Right lobe of liver (tissue), 6 donors: ENCODE results near the gene TRIO. TPM values are rescaled to one million over a fixed set of nuclear protein-coding genes. Genes with fewer than 3 reads are reported as not detected.

Experiments used
- ATAC-seq, 4 donors: fragments of 200-7000 bp; cut with Tn5 transposase; one replicate each; pipeline ENCODE4 v1.9.1; 2020; ENCODE audit warnings: mild to moderate bottlenecking in 4 of 4, moderate library complexity in 4 of 4
- DNase-seq, 3 donors: peaks; one replicate each; pipeline ENCODE4 v3.0.0-alpha.2; 2020
- H3K27ac ChIP-seq, 3 donors: fragments of 200-600 bp; one replicate each; pipeline ENCODE4 v1.8.0; 2022
- H3K27me3 ChIP-seq, 2 donors: fragments of 200-600 bp; one replicate each; pipeline ENCODE4 v1.8.0; 2022
- H3K36me3 ChIP-seq, 4 donors: fragments of 200-600 bp; sonication (generic) in 1 of 4; one replicate each; pipeline versions ENCODE4 v1.5.1 to v1.8.0; 2017 to 2022; ENCODE audit warnings: control low read depth in 1 of 4
- H3K4me1 ChIP-seq, 4 donors: fragments of 200-600 bp; sonication (generic) in 1 of 4; one replicate each; pipeline versions ENCODE4 v1.5.1 to v1.8.0; 2017 to 2022; ENCODE audit warnings: control low read depth in 1 of 4
- H3K4me3 ChIP-seq, 3 donors: fragments of 200-600 bp; one replicate each; pipeline ENCODE4 v1.8.0; 2022
- H3K9me3 ChIP-seq, 4 donors: fragments of 200-600 bp; sonication (generic) in 1 of 4; one replicate each; pipeline versions ENCODE4 v1.5.1 to v1.8.0; 2017 to 2022; ENCODE audit warnings: control low read depth in 1 of 4
- CTCF ChIP-seq, 4 donors: fragments of 200-600 bp in 3 of 4; fragments of 450-650 bp in 1 of 4; IDR thresholded peaks; one replicate each; pipeline versions ENCODE4 v1.5.1 to v1.8.0; 2016 to 2022; ENCODE audit warnings: antibody characterized with exemption in 4 of 4, mild to moderate bottlenecking in 2 of 4
- POLR2A ChIP-seq: fragments of 450-650 bp; IDR thresholded peaks from one replicate; pipeline ENCODE4 v1.6.1; 2017; ENCODE audit warnings: antibody characterized with exemption, mild to moderate bottlenecking
- WGBS: methylation state at CpG from one replicate; pipeline ENCODE4 v1.1.6; 2018; ENCODE audit warnings: low coverage, low lambda C conversion rate; ENCODE audit not compliant: insufficient coverage; ENCODE audit errors: missing lambda C conversion rate; 5-methylcytosine and 5-hydroxymethylcytosine counted together
- intact Hi-C, 2 donors: fragments of 100-400 bp; cut with DNase I; formaldehyde crosslinking; loops; one replicate each; pipeline versions ENCODE4 v1.11.2 to v1.14.1; 2022
- total RNA-seq, 6 experiments: library from RNA; depleted of rRNA in 2 of 6; stranded (reverse); fragments of >200 nt in 2 of 6; fragmentation: NEBNext Ultra II Directional in 3 of 6; extraction: Animal tissue kit (Norgen Biotek cat#: 25700) in 3 of 6; gene quantifications; one replicate each; pipeline versions ENCODE4 v1.1.0 to v1.2.4, GENCODE V29; 2016 to 2023
- donor health status: DM: no; HTN: yes; CAD: no.
- donor health status: DM: no; HTN: no; CAD: no.
- donor health status: DM: no; HTN: no; CAD: no.
- donor health status: DM: no; HTN: yes; CAD: no.
- donor health status: DM: no; HTN: yes; CAD: no.

The TRIO gene
- total RNA-seq, 6 experiments from 2014 or later: 34.7 to 63.5 (median 50.2) TPM

DNA sequence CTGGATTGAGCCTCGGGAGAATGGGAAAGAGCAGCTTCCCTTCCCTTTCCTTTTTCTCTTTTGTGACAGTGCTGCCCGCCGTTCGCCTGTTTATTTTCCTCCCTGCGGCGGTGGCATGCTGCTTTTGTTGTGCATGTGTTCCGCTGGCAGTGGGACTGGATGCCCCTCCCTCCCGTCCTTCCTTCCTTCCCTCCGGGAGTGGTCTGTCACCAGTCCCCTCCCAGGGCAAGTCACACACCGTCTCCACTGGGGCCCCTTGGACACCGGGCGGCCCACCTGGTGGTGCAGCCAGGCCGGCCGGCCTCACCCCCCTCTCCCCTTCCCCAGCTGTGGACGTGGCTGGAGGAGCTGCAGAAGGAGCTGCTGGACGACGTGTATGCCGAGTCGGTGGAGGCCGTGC is 214.7 kb downstream of the TRIO start:
- Histone ChIP-seq H3K36me3 (peaks cover 0 to 32% (median 11%) of the 10 kb centered on the region in 4 donors), H3K4me1 (no peaks in the 10 kb centered on the region), H3K9me3 (no peaks in the 10 kb centered on the region), H3K27me3 (no peaks in the 10 kb centered on the region), H3K4me3 (no peak overlapping the region), H3K27ac (no peak overlapping the region)
- ATAC-seq: peak in 3 of 4 donors; percentile 12 to 37 (median 21)
- intact Hi-C loops: no loop called here
- peak in 1 of 3 donors; percentile 55 for DNase-seq
- no peak for TF ChIP-seq POLR2A
- TF ChIP-seq CTCF (IDR thresholded peaks at IDR 0.05): no peak
- WGBS: 58% methylated on average over 7 of the region's 20 CpGs

GRCh38 chr5:14358536-14358935 is 215.4 kb downstream of the TRIO start:
- Histone ChIP-seq H3K4me3 (no peak overlapping the region), H3K27me3 (no peaks in the 10 kb centered on the region), H3K27ac (no peak overlapping the region), H3K4me1 (no peaks in the 10 kb centered on the region), H3K9me3 (no peaks in the 10 kb centered on the region), H3K36me3 (peaks cover 0 to 37% (median 12%) of the 10 kb centered on the region in 4 donors)
- WGBS: 77% methylated on average over 6 of the region's 7 CpGs
- DNase-seq (no peak), ATAC-seq (no peak)
- intact Hi-C loops: no loop called here
- TF ChIP-seq CTCF (IDR thresholded peaks at IDR 0.05) (no peak), POLR2A (no peak)

- no peaks in the 10 kb centered on the region for H3K4me1 ChIP-seq
- no peak for DNase-seq
- 86% methylated on average over 7 of the region's 27 CpGs for WGBS
- intact Hi-C loops: no loop called here
- no peaks in the 10 kb centered on the region for H3K27me3 ChIP-seq
- peak in 1 of 4 donors; percentile 11 for ATAC-seq
- peaks cover 0 to 45% (median 15%) of the 10 kb centered on the region in 4 donors for H3K36me3 ChIP-seq
- H3K27ac ChIP-seq: no peak overlapping the region
- TF ChIP-seq POLR2A (no peak), CTCF (IDR thresholded peaks at IDR 0.05) (no peak)
- no peaks in the 10 kb centered on the region for H3K9me3 ChIP-seq
- no peak overlapping the region for H3K4me3 ChIP-seq
These were observed 216.2 kb downstream of the TRIO start for GRCh38 chr5:14359069-14360043.

GRCh38 chr5:14362491-14362890 is 219.3 kb downstream of the TRIO start:
- peaks cover 0 to 77% (median 30%) of the 10 kb centered on the region in 4 donors for H3K36me3 ChIP-seq
- H3K9me3 ChIP-seq: no peaks in the 10 kb centered on the region
- H3K4me3 ChIP-seq: no peak overlapping the region
- no peaks in the 10 kb centered on the region for H3K4me1 ChIP-seq
- no peak overlapping the region for H3K27ac ChIP-seq
- H3K27me3 ChIP-seq: no peaks in the 10 kb centered on the region
- TF ChIP-seq CTCF (IDR thresholded peaks at IDR 0.05): no peak
- no peak for TF ChIP-seq POLR2A
- no peak for DNase-seq
- peak in 3 of 4 donors; percentile 20 to 39 (median 31) for ATAC-seq
- intact Hi-C loops: no loop called here
- WGBS: 52% methylated on average over 9 of the region's 9 CpGs
